ENCODE measurements around the gene CDH13.

CDH13 gene

DNA sequence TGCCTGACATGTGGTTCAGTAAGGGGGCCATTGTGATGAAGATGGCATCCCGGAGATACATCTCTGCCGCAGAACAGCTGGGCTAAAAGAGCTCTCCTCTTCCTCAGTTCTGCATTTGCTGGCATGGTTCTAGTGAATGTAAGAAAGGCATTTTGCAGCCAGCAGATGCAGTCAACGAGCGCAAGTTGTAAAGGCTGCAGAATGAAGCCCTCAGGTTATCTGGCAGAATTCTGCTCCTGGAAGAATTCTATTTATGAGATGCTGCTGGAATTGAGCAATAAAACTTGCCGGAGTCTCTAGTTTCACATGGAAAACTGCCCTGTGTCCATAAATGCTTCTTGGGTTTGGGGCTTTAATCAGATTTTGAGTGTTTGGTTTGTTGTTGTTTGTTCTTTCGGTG lies 1004.2 kb downstream of the CDH13 start:
- ChIA-PET POLR2A (no interaction called here), CTCF (interaction anchor here (0.7 to 1.6 kb wide), 2 partner anchors 22 to 45 kb away, joined by 3 to 4 read pairs; no protein-coding TSS in a partner anchor)
- no peak for DNase-seq (ENCODE audit: extremely low spot score)
- TF ChIP-seq, protein P1, sequence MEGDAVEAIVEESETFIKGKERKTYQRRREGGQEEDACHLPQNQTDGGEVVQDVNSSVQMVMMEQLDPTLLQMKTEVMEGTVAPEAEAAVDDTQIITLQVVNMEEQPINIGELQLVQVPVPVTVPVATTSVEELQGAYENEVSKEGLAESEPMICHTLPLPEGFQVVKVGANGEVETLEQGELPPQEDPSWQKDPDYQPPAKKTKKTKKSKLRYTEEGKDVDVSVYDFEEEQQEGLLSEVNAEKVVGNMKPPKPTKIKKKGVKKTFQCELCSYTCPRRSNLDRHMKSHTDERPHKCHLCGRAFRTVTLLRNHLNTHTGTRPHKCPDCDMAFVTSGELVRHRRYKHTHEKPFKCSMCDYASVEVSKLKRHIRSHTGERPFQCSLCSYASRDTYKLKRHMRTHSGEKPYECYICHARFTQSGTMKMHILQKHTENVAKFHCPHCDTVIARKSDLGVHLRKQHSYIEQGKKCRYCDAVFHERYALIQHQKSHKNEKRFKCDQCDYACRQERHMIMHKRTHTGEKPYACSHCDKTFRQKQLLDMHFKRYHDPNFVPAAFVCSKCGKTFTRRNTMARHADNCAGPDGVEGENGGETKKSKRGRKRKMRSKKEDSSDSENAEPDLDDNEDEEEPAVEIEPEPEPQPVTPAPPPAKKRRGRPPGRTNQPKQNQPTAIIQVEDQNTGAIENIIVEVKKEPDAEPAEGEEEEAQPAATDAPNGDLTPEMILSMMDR (IDR thresholded peaks at IDR 0.05; ENCODE audit: control extremely low read depth, extremely low read depth, low read depth, missing control alignments) = no peak

DNA sequence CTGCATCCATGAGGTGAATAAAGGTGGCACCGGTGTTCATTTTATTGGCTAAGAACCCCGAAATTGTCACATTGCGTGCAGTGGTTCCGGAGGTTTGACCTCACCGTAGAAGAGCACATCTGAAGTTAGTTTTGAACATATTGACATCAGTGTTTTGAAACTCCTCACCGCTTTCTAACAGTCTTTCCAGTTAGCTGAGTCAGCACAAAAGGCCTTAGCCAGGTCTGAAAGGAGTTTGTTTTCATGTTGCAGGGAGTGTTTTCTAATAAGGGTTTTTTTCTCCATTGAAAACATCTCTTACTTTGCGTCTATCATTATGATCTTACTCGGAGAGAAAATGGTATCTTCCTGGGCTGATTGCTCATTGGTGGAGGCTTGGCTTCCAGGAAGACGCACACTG lies 1006.5 kb downstream of the CDH13 start:
- TF ChIP-seq, protein P1 (IDR thresholded peaks at IDR 0.05; ENCODE audit: control extremely low read depth, extremely low read depth, low read depth, missing control alignments) = no peak
- ChIA-PET POLR2A (no interaction called here), CTCF (no interaction called here)
- DNase-seq (ENCODE audit: extremely low spot score) = no peak

DNA sequence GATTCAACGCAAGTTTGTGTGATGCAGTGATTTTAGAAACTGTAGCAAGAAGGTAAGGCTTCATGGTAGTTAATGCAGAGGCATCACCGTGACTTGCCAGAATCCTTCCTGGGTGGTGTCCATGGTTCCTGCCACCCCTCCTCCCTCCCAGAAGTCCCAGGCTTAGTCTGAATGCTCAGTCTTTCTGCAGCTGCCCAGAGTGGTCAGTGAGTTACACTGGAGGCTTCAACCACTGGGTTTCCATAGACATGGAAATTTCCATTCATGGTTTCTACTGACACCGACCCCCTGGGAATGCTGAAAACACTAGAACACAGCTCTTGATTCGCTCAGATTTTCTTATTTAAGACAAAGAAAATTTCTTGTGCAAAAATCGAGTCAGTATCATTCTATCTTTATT lies 1021.6 kb downstream of the CDH13 start:
- no peak for DNase-seq (ENCODE audit: extremely low spot score)
- TF ChIP-seq, protein P1 (IDR thresholded peaks at IDR 0.05; ENCODE audit: control extremely low read depth, extremely low read depth, low read depth, missing control alignments) = no peak
- ChIA-PET POLR2A (no interaction called here), CTCF (no interaction called here)

DNA sequence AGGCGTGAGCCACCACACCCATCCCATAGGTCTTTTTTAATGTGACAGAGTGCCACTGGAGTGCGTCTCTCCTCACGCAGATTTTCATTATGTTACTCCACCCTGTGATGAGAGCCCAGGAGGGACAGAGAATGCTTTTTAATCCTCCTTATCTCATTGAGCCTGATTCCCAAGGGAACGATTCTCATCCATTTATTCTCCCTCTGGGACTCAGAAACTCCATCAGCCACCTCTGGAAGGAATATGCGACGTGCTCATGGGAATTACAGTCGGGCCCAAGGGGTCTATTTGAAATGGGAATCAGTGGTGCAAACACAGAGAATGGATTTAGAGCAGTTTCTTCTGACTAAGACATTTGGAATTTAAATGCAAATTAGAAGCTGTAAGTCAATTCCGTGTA lies 1025.1 kb downstream of the CDH13 start:
- no peak for DNase-seq (ENCODE audit: extremely low spot score)
- ChIA-PET CTCF (no interaction called here), POLR2A (no interaction called here)
- TF ChIP-seq, protein P1 (IDR thresholded peaks at IDR 0.05; ENCODE audit: control extremely low read depth, extremely low read depth, low read depth, missing control alignments) = no peak

DNA sequence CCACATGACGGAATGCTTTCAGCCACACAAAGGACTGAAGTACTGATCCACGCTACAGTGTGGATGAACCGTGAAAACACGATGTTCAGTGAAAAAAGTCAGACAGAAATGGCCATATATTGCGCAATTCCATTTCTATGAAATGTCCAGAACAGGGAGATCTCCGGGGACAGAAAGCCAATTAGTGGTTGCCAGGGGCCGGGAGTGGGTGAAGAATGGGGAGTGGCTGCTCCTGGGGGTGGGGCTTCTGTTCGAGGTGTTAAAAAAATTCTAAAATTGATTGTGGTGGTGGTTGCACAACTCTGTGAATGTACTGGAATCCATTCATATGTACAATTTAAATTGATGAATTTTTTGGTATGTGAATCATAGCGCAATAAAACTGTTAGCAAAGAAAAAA lies 1026.2 kb downstream of the CDH13 start:
- TF ChIP-seq, protein P1 (IDR thresholded peaks at IDR 0.05; ENCODE audit: control extremely low read depth, extremely low read depth, low read depth, missing control alignments) = no peak
- no peak for DNase-seq (ENCODE audit: extremely low spot score)
- ChIA-PET CTCF (interaction anchor here (1.1 kb wide), 1 partner anchor 23 kb away, joined by 4 read pairs; no protein-coding TSS in a partner anchor), POLR2A (no interaction called here)

DNA sequence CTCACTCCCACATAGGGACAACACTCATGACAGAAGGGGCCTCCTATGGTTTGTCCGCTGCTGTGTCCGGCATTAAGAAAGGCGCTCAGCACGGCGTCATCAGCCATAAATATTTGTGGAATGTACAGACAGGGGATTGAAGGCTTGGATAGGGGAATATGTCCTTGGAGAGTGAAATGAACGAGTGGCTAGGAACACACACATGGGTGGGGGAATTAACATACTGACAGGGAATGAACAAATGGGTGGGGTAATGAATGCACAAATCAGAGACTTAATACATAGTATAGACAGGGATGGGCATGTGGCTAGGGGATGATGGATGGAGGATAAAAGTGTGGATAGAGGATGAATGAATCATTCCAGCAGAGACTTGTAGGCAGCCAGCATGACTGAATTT lies 1027.0 kb downstream of the CDH13 start:
- TF ChIP-seq, protein P1 (IDR thresholded peaks at IDR 0.05; ENCODE audit: control extremely low read depth, extremely low read depth, low read depth, missing control alignments) = no peak
- ChIA-PET CTCF (interaction anchor here (1.1 kb wide), 1 partner anchor 23 kb away, joined by 4 read pairs; no protein-coding TSS in a partner anchor), POLR2A (no interaction called here)
- DNase-seq (ENCODE audit: extremely low spot score) = no peak

DNA sequence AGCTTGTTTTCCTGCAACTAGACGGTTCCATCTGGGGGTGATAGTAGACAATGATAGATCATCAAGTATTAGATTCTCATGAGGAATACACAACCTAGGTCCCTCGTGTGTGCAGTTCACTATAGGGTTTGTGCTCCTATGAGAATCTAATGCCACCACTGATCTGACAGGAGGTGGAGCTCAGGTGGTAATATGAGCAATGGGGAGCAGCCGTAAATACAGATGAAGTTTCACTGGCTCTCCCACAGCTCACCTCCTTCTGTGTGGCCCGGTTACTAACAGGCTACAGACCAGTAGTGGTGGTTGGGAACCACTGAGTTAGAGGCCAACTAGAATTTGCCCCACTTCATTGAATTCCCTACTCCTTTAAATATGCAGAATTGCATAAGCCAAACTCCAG lies 1033.5 kb downstream of the CDH13 start:
- TF ChIP-seq, protein P1 (IDR thresholded peaks at IDR 0.05; ENCODE audit: control extremely low read depth, extremely low read depth, low read depth, missing control alignments) = no peak
- ChIA-PET CTCF (no interaction called here), POLR2A (no interaction called here)
- no peak for DNase-seq (ENCODE audit: extremely low spot score)

Measured in GM10248 (cell line).